NB4 (cell line): Measurements from ENCODE around the gene C15orf61.

ENCODE experiments used
- DNase-seq: peaks from one replicate; pipeline ENCODE4 v3.0.0; 2010; ENCODE audit warnings: low read depth
- H3K4me3 ChIP-seq: one replicate; pipeline ENCODE4 v1.5.1; 2011; ENCODE audit warnings: mild to moderate bottlenecking, low read depth, low read length, moderate library complexity
- CTCF ChIP-seq: IDR thresholded peaks from one replicate; pipeline ENCODE4 v1.5.1; 2012; ENCODE audit warnings: low read depth, low read length
- MAX ChIP-seq: IDR thresholded peaks from 2 replicates; pipeline ENCODE4 v1.6.1; 2011; ENCODE audit warnings: low read depth, low read length
- MYC ChIP-seq: IDR thresholded peaks from 2 replicates; pipeline ENCODE4 v1.6.1; 2011; ENCODE audit warnings: low read depth, low read length
- POLR2A ChIP-seq: IDR thresholded peaks from 2 replicates; pipeline ENCODE4 v1.6.1; 2011; ENCODE audit warnings: mild to moderate bottlenecking; ENCODE audit not compliant: insufficient read length; ENCODE audit errors: extremely low read depth

Gene C15orf61

GRCh38 chr15:67520321-67521028, 456 bp upstream of the C15orf61 start:
- peak overlapping the region; percentile 77 for H3K4me3 ChIP-seq
- TF ChIP-seq CTCF, result no peak
- TF ChIP-seq MAX, result no peak
- TF ChIP-seq MYC, result no peak
- no peak for TF ChIP-seq POLR2A
- DNase-seq, result no peak

- TF ChIP-seq CTCF, result peak; percentile 1
- no peak for TF ChIP-seq POLR2A
- DNase-seq, result peak; percentile 40
- H3K4me3 ChIP-seq, result peak overlapping the region; percentile 78
These were observed 1.0 kb downstream of the C15orf61 start for GRCh38 chr15:67521783-67522568.

GRCh38 chr15:67523330-67523729, 2.4 kb downstream of the C15orf61 start:
- TF ChIP-seq CTCF, result no peak
- no peak for TF ChIP-seq MYC
- TF ChIP-seq MAX, result no peak
- no peak for TF ChIP-seq POLR2A
- no peak for DNase-seq
- peak overlapping the region; percentile 78 for H3K4me3 ChIP-seq

- peak overlapping the region; percentile 78 for H3K4me3 ChIP-seq
- no peak for DNase-seq
- TF ChIP-seq MAX, result no peak
- no peak for TF ChIP-seq POLR2A
- TF ChIP-seq MYC, result no peak
- TF ChIP-seq CTCF, result no peak
These were observed 3.3 kb downstream of the C15orf61 start for GRCh38 chr15:67524235-67524634.

- H3K4me3 ChIP-seq, result no peak overlapping the region
- no peak for DNase-seq
- TF ChIP-seq CTCF (no peak), MAX (no peak), POLR2A (no peak), MYC (no peak)
These were observed 7.6 kb downstream of the C15orf61 start for GRCh38 chr15:67528513-67528912.
